ENCODE results near the gene SGK1. TPM values are rescaled to one million over a fixed set of nuclear protein-coding genes. Genes with fewer than 3 reads are reported as not detected.
"Not testable (repeated sequence)": the region's sequence is repeated elsewhere in the genome, so short reads cannot be mapped to it uniquely, and the experiment has no call there.

Gene SGK1
- total RNA-seq, 1 experiment from 2014 or later: 4.8 TPM

DNA sequence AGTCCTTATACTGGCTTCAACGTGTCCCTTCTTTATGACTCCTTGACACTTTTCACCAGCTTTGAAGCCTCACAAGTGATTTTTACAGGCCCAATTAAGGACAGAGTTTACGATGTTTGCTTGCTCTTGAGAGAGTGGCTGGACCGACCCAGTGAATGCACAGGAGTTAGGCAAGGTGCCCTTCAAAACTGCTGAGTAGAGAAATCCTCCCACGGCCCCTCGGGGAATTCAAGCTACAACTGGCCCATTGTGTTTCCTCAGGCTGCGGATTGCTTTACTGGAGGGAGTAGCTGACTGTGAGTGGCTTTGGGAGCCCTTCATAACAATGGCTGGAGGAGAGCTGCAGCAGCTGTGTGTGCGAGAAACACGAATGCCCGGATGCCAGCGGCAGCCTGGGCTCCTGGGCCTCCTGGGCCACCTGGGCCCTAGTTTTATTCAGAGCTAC, 50.0 kb downstream of the SGK1 start:
- DNase-seq (ENCODE audit: low spot score): no peak
- in situ Hi-C loops (cut with HindIII; ENCODE audit: low sequenced_read_pairs): no loop called here

DNA sequence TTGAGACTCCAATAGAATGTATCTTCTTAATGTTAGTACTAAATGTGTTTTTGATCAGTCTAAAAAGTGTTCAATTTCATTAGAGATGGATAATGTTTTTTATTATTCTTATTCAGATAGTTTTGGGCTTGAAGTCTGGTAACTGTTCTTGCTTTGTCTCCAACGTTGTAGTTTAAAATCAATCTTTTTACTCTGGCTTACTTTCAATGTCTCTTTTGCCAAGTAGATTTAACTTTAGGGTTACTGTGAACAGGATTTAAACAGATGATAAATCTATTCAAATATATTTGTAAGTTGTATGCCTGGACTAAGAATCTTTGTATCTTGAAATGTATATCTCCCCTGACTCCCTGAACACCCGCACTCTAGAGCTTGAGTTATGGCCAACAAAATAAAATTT, 51.1 kb downstream of the SGK1 start:
- no peak for DNase-seq (ENCODE audit: low spot score)
- in situ Hi-C loops (cut with HindIII; ENCODE audit: low sequenced_read_pairs): no loop called here

DNA sequence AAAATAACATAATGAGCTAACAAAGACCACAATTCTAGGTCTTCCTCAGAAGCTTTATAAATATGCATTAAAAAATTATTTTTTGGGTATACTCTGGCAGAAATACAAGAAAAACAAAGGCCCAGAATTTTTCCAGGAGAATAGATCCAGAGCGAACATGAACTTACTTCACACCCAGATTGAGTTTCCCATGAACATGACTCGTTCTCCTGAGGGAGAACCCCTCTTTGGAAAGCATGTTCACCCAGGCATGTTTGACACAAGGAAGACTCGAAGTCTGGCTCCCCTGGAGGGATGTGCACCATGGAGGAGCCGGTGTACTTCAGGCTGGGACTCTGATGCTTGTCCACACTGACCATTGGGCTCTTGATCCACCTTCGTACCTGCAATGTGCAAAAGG, 56.1 kb downstream of the SGK1 start:
- in situ Hi-C loops (cut with HindIII; ENCODE audit: low sequenced_read_pairs): no loop called here
- no peak for DNase-seq (ENCODE audit: low spot score)

DNA sequence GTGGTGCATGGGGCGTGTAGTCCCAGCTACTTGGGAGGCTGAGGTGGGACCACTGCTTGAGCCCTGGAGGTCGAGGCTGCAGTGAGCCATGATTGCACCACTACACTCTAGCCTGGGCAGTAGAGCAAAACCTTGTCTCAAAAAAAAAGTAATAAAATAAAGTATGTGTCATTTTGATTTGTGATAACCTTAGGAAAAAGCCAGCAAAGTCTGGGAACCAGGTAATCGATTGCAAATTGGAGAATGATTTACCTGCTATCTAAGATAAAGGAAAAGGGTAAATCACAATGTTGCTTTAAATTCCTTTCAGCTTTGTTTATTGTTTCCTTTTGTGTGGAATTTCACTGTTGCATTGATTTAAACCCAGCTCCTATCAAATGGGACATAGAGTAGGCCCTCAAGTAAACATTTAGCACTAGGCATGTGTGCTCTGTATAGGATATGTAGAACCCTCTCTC, 59.0 kb downstream of the SGK1 start:
- in situ Hi-C loops (cut with HindIII; ENCODE audit: low sequenced_read_pairs): no loop called here

DNA sequence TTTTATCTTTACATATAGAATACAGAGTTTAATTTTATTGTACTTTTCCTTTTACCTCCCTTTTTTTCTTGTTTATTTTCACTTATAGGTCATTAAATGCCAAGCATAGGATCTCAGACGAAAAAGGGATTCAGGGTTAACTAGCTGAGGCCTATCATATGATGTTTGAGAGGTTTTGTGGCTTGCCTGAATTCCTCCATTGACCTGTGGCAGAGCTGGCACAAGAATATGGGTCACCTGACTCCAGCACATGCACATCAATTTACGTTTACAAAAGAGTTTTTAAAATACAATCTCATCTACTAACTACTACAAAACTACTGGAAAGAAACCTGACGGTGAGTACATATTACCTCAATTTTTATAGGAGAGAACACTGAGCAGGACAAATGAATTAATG, 60.4 kb downstream of the SGK1 start:
- no peak for DNase-seq (ENCODE audit: low spot score)
- in situ Hi-C loops (cut with HindIII; ENCODE audit: low sequenced_read_pairs): no loop called here

More for the DNA sequence above, 59.0 kb downstream of the SGK1 start:
- no peak for DNase-seq (ENCODE audit: low spot score)

DNA sequence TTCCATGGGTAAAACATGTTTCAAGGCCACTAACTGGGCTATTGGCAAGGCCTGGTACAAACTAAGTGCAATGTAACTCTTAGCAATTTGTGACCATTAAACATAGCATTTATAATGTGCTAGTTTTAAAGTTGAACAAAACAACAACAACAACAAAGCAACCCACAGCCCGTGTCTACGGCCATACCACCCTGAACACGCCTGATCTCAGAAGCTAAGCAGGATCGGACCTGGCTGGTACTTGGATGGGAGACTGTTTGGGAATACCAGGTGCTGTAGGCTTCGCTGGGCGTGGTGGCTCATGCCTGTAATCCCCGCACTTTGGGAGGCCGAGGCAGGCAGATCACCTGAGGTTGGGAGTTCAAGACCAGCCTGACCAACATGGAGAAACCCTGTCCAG, 61.0 kb downstream of the SGK1 start:
- DNase-seq (ENCODE audit: low spot score): no peak
- in situ Hi-C loops (cut with HindIII; ENCODE audit: low sequenced_read_pairs): no loop called here

DNA sequence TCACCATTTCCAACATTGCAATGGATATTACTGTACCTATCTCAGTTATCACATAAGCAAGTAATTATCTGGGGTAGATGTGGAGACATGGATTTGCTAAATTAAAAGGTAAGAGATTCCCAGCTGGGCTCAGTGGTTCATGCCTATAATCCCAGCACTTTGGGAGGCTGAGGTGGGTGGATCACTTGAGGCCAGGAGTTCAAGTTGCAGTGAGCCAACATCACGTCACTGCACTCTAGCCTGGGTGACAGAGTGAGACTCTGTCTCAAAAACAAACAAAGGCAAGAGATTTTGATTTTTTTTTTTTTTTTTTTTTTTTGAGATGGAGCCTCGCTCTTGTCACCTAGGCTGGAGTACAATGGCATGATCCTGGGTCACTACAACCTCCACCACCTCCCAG, 62.6 kb downstream of the SGK1 start:
- in situ Hi-C loops (cut with HindIII; ENCODE audit: low sequenced_read_pairs): not testable (repeated sequence)

DNA sequence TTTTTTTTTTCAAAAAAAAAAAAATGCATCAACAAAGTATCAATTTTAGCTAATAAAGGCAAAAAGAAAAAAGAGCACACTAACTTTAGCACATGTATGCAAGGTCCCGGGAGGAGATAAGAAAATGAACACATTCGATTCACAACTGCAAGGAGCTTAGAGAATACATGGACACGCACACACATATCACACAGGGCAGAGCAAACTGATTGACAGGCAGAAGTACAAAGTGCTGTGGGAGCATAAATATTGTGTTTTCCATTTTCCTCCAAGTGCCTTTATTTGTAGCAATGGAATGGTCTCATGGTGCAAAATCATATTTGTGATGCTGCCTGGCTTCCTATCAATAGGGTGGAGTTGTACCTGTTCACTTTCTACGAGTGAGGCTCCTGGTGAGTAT, 63.8 kb downstream of the SGK1 start:
- DNase-seq (ENCODE audit: low spot score): peak; percentile 33
- in situ Hi-C loops (cut with HindIII; ENCODE audit: low sequenced_read_pairs): no loop called here

More for the DNA sequence above, 62.6 kb downstream of the SGK1 start:
- not testable (repeated sequence) for DNase-seq (ENCODE audit: low spot score)

DNA sequence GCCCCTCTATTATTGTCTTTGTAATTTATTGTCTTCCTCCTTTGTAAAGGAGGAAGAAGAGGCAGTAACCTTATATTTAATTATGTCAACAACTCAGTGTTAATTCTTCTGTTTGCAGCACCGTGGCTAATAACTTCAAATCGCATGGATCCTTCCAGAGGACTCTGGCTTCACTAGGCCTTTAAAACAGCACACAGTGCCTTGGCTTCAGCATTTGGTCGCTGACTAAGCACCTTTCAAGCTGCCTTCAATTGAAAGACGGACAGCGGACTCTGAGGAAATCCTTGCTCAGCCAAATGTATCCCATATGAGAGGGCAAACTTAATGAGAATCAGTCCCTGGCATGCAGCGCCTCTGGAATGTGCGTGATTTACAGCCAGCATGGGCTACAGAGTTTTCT, 64.2 kb downstream of the SGK1 start:
- DNase-seq (ENCODE audit: low spot score): peak; percentile 72
- in situ Hi-C loops (cut with HindIII; ENCODE audit: low sequenced_read_pairs): no loop called here

DNA sequence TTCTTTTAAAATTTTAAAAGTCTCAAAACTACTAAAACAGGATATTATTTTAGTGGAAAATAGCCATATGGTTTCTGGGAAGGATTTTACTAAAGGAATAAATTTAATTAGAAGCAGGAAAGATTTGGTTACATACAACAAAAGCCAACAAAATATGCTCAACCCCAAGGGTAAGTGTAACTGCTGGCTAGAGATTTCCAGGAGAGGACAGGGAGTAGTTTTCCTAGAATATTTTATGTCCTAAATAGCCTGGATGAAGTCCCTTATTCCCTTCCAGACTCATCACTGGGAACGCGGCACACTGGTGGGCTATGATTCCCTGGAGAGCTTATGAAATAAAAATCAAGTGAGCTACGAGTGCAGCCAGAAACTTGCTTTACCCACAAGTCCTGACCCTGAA, 66.6 kb downstream of the SGK1 start:
- in situ Hi-C loops (cut with HindIII; ENCODE audit: low sequenced_read_pairs): no loop called here
- DNase-seq (ENCODE audit: low spot score): no peak

DNA sequence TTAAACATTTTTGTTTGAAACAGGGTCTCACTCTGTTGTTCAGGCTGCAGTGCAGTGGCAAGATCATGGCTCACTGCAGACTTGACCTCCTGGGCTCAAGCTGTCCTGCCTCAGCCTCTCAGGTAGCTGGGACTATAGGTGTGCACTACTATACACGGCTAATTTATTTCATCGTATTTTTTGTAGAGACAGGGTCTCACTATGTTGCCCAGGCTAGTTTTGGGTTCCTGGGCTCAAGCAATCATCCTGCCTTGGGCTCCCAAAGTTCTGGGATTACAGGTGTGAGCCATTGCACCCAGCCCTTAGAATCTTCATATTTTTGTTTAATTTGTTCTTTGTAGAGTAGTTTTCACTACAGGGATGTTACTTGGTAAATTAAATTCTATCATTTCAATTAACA, 67.1 kb downstream of the SGK1 start:
- in situ Hi-C loops (cut with HindIII; ENCODE audit: low sequenced_read_pairs): no loop called here
- DNase-seq (ENCODE audit: low spot score): no peak

DNA sequence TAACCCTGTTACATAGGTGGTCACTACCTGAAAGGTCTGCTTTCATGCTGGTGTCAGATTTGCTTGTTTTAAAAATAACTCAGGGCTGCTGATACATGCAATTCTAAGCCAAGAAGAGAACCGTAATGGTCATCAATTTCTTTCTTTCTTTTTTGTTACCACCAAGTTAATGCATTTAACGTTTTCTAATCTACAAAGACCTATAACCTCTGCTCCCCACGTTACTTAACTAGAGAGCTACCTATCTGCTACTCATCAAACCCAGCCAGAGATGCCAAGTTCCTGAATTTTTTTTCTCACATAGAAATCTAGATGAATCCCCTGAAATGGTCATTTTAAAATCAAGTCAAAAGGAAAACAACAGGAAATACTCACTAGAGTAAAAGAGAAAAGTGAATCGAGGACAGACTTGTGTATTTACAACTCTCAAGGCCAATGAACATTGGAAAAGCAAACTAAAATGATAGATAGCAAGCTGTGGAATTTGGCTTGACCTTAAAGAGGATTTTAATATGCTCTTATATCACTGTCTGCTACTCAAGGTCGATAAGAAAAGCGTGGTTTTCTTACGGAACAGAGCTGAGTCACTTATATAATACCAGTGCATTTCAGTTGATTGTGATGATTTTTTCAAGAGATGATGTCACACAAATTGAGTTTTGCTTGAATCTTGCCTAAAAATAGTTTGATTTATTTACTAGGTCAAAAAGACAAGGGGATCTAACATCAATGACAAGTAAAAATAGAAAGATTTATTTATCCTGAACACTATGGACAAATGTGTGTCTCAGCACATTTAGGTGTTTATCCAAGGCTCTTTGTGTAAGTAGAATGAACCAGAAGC, 67.9 kb downstream of the SGK1 start:
- DNase-seq (ENCODE audit: low spot score): peak; percentile 58
- in situ Hi-C loops (cut with HindIII; ENCODE audit: low sequenced_read_pairs): no loop called here

DNA sequence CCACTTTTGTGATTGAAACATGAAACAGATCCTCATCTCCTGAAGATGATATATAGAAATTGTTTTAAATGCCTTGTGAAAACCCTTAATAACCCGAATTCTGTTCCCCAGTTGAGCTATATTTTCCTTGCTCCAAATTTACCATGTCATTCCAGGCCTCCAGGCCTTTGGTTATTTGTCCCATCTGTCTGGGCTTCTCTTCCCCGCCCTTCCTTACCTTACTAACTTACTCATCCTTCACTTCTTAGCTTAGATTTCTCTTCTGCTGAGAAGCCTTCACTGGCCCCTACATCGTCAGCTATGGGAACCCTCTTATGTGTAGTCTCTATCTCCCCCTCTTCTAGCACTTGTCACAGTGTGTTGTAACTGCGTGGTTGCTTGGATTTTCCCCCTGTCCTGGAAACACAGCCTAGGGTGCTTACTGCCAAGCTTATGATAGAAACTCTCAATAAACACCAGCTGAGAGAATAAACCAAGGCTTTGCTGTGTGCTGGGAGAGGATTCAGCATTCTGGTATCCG, 68.6 kb downstream of the SGK1 start:
- peak; percentile 70 for DNase-seq (ENCODE audit: low spot score)
- in situ Hi-C loops (cut with HindIII; ENCODE audit: low sequenced_read_pairs): no loop called here

DNA sequence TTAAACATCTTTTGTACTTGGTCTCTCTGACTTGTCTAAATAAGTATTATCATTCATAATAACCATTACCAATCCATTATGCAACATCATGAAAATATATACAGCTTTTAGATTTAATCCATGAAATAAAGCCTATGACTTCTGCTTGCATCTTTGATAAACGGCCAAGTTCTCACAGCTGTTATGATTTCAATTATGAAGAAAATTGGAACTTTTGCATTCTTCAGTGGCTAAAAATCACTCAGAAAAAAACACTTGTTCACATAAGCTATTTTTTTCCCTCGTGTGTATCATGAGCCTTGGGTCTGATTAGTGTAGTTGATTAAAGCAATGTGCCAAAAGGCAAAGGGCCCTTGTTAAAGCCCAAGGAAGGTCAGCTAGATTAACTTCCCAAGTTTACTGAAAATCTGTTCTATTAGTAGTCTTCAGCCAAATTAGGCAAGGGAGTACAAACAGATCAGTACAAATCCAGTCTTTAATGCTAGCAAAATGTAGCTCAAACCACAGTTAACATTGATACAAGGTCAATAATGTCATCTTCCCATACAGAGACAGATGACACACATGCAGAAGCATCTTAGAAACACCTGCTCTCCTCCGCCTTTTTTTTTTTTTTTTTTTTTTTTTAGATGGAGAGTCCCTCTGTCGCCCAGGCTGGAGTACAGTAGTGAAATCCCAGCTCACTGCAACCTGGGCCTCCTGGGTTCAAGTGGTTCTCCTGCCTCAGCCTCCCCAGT, 69.9 kb downstream of the SGK1 start:
- in situ Hi-C loops (cut with HindIII; ENCODE audit: low sequenced_read_pairs): no loop called here
- DNase-seq (ENCODE audit: low spot score): peak; percentile 30

DNA sequence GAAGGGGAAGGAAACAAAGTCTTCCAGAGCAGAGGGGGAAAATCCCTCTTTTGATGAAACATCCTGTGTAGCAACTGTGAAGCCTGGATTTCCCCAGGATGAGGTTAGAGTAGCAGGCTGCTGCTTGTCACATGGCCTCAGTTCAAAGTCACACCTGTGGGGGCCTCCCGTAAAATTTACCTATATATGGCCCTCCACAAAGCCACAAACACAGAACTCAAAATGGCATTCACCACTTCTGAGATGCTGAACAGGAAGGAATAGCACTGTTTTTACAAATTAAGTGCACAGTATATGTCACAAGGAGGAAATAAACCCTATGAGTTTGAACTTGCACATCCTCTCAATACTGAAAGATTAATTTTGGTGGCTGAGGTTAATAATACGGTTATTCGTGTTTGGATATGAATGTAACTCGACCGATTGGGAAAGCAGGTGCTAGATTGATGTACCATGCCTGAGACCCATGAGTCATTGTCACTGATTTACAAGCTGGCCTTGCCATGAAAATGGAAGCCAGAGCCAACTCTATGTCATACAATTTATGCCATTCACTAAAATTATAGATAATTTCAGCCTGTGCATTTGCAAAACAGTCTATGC, 70.6 kb downstream of the SGK1 start:
- DNase-seq (ENCODE audit: low spot score): peak; percentile 33
- in situ Hi-C loops (cut with HindIII; ENCODE audit: low sequenced_read_pairs): no loop called here

DNA sequence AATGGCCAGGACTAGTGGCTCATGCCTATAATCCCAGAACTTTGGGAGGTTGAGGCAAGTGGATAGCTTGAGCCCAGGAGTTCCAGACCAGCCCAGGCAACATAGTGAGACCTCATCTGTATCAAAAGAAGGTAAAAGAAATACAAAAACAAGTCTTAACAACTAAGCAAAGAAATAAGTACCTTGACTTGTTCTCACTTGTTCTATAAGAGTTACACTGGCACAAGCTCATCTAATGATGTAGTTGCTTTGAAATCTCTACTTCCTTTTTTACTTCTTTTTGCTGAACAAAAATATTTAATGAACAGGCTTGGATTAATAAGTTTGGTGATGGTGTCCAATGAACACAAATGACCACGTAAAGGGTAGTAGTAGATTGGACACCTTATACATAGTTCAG, 72.2 kb downstream of the SGK1 start:
- in situ Hi-C loops (cut with HindIII; ENCODE audit: low sequenced_read_pairs): no loop called here
- no peak for DNase-seq (ENCODE audit: low spot score)

DNA sequence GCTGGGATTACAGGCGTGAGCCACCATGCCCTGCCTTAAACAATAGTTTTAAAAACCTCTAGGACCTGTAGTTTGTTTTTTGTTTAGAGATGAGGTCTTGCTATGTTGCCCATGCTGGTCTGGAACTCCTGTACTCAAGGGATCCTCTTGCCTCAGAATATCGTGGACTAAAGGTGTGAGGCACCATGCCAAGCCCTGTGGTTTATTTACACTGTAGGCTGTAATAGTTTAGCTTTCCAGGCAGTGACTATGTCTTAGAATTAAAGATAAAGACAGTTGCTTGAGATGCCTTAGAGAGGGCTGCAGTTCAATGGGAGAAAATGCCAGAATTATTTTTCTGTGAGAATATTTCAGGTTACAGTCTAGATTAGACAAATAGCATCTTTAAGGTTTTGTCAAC, 72.9 kb downstream of the SGK1 start:
- no peak for DNase-seq (ENCODE audit: low spot score)

DNA sequence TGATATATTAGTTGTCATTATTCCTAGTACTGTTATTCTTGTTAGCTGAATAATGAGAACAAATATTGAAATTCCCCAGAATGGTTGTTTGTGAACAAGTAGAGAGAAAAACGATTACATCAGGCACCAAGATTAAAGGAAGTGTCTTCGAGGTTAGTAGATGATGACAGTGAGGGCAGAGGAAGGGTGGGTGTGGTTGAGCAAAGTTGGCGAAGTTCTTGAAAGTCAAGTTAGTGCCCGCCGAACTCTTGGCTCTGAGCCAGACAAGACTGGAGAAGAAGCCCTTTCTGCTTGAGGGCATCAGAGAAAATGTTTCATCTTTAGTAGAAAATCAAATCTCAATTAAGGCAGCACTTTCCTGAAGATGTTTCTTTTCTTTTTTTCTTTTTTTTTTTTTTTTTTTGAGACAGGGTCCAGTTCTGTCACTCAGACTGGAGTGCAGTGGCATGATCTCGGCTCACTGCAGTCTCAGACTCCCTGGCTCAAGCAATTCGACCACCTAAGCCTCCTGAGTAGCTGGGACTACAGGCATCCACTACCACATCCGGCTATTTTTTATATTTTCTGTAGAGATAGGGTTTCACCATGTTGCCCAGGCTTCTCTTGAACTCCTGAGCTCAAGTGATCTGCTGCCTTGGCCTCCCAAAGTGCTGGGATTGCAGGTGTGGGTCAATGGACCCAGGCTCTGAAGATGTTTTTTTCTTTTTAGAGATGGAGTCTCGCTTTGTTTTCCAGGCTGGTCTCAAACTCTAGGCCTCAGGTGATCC, 77.1 kb downstream of the SGK1 start:
- in situ Hi-C loops (cut with HindIII; ENCODE audit: low sequenced_read_pairs): no loop called here
- no peak for DNase-seq (ENCODE audit: low spot score)

More for the DNA sequence above, 72.9 kb downstream of the SGK1 start:
- in situ Hi-C loops (cut with HindIII; ENCODE audit: low sequenced_read_pairs): no loop called here

Data from G401 (cell line).